ENCODE measurements around the gene COL7A1. TPM values are rescaled to one million over a fixed set of nuclear protein-coding genes. Genes with fewer than 3 reads are reported as not detected.
A peak's percentile ranks its signal among the peaks of the same experiment; 100 is the strongest.

The COL7A1 gene
- polyA plus RNA-seq, 6 donors from 2014 or later = not detected

DNA sequence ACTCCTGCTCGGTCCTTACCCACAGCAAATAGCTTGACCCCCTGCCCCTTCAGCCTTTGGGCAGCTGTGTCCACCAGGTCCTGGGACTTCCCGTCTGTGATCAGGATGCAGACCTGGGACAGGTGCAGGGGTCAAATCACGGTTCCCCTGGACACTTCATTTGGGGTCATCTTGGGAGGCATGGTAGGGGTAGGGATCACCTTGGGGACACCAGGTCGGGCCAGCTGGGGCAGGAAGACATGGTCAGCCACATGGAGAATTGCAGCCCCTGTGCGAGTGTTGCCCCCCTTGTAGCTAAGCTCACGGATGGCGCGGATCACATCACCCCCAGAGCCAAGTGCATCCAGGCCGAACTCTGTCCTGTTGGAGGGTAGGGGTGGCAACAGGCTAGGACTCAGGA is 1.8 kb downstream of the COL7A1 start:
- peaks cover 11 to 72% (median 58%) of the 10 kb centered on the region in 3 donors for H3K27me3 Mint-ChIP-seq
- H3K4me1 Mint-ChIP-seq = peaks cover 10 to 19% (median 13%) of the 10 kb centered on the region in 3 donors
- H3K36me3 Mint-ChIP-seq = no peaks in the 10 kb centered on the region
- H3K4me3 Mint-ChIP-seq = peak overlapping the region in 1 of 8 donors; percentile 67
- H3K9me3 Mint-ChIP-seq = no peaks in the 10 kb centered on the region
- no peak overlapping the region for H3K27ac Mint-ChIP-seq
- no peak for ATAC-seq (ENCODE audit: low read depth in 2 of 2)
- DNase-seq = no peak

DNA sequence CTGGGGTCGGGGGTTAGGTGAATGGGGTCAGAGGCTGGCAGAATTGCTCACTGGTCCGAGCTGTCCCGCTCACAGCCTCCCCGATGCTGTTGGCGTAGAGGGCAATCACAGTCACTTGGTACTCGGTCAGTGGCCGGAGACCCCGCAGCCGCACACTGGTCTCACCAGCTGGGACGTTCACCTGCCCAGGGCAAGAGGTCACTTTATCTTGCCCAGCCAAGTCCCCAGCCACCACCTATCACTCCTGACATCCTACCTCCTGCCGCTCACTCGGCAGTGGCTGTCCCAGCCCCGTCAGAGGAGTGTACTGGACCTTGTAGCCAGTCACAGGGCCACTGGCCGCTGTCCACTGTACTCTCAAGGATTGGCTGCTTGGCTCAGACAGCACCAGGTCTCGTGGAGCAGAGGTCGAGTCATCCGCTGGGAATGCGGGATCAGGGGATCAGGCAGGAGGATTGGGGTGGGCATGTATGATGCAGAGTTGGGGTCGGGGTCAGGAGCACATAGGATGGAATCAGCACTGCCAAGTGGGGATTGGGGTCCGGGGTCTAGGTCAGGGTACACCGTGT is 2.5 kb downstream of the COL7A1 start:
- Mint-ChIP-seq H3K27me3 (peaks cover 14 to 80% (median 65%) of the 10 kb centered on the region in 3 donors), H3K4me1 (peaks cover 10 to 19% (median 13%) of the 10 kb centered on the region in 3 donors), H3K4me3 (no peak overlapping the region), H3K36me3 (no peaks in the 10 kb centered on the region), H3K9me3 (no peaks in the 10 kb centered on the region), H3K27ac (no peak overlapping the region)
- no peak for ATAC-seq (ENCODE audit: low read depth in 2 of 2)
- DNase-seq = no peak

DNA sequence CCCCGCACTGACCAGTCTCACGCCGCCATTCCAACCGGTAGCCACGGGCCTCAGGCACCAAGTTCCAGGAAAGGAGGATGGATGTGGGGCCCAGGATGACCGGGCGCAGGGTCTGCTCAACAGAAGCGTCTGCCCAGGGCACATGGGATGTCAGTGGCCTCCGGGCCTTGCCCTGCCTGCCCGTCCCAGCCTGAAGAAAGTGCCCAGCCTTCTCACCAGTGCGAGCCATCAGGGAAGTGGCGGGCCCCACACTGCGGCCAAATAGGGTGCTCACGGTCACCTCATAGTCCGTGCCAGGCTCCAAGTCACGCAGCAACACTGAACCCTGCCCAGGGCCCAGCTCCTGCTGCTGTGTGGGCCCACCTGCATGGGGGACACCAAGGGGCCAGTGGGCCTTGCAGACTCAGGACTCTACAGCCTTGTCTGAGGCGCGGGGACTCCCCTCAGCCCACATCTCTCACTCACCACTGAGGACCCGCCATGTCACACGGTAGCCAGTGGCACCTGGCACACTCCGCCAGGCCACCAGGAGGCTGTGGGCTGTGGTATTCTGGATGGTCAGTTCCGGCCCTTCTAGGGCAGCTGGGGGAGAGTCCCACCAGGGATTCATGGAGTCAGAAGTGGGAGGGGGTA is 3.1 kb downstream of the COL7A1 start:
- no peak for DNase-seq
- Mint-ChIP-seq H3K9me3 (no peaks in the 10 kb centered on the region), H3K4me1 (peaks cover 6 to 15% (median 13%) of the 10 kb centered on the region in 3 donors), H3K27me3 (peaks cover 14 to 86% (median 71%) of the 10 kb centered on the region in 3 donors), H3K4me3 (no peak overlapping the region), H3K27ac (no peak overlapping the region), H3K36me3 (no peaks in the 10 kb centered on the region)
- no peak for ATAC-seq (ENCODE audit: low read depth in 2 of 2)

DNA sequence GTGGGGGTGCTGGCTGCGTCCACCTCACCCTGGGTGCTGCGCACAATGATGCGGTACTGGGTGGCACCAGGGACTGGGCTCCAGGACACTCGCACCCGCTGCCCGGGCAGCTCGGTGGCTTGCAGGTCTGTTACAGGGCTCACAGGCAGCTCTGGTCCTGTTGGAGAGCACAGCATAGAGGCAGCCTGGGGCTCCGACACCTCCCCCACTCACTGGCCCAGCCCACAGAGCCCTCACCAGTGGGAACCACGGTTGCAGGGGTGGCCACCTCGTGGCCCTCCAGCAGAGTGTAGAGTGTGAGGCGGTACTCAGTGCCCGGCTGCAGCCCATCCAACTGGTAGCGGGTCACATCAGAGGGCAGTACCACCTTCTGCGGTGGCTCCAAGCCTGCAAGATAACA is 3.7 kb downstream of the COL7A1 start:
- no peak for DNase-seq
- Mint-ChIP-seq H3K27ac (no peak overlapping the region), H3K4me1 (peaks cover 6 to 15% (median 13%) of the 10 kb centered on the region in 3 donors), H3K9me3 (no peaks in the 10 kb centered on the region), H3K36me3 (no peaks in the 10 kb centered on the region), H3K27me3 (peaks cover 17 to 89% (median 77%) of the 10 kb centered on the region in 3 donors), H3K4me3 (no peak overlapping the region)
- no peak for ATAC-seq (ENCODE audit: low read depth in 2 of 2)

DNA sequence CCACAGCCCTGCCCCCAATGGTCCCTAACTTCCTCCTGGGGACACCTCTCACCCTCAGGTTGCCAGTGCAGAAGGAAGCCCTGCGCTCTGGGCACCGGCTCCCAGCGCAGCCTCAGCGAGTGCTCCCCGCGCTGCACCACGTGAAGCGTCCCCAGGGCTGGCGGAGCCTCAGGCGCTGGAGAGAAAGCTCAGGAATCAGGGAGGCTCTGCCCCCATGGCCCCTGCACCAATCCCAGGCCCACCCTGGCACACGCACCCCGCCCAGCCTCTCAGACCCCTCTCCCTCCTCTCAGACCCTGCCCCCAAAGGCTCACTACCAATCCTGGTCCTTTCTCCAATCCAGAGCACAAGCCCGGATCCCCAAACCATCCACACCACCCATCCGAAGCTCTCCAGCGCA is 6.9 kb downstream of the COL7A1 start:
- Mint-ChIP-seq H3K36me3 (no peaks in the 10 kb centered on the region), H3K27me3 (peaks cover 13 to 68% (median 63%) of the 10 kb centered on the region in 3 donors), H3K27ac (peak overlapping the region in 1 of 6 donors; percentile 74), H3K9me3 (no peaks in the 10 kb centered on the region), H3K4me3 (no peak overlapping the region), H3K4me1 (no peaks in the 10 kb centered on the region)
- no peak for DNase-seq
- no peak for ATAC-seq (ENCODE audit: low read depth in 2 of 2)

DNA sequence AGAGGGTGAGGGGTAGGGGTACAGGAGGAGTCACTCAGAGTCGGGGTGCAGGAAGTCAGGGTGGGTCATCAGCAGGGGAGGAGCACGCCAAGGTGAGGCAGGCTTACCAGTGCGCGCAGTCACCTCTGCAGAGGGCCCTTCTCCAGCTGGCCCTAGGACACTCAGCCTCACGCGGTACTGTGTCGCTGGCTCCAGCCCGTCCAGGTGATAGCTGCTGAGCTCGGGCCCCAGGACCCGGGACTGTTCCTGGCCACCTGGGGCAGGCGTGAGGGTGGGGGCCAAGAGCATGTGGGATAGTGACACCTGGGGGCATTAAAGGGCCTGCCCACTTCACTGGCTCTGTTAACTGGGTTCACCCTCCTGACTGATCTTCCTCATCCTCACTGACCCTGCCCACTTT is 7.4 kb downstream of the COL7A1 start:
- Mint-ChIP-seq H3K4me1 (no peaks in the 10 kb centered on the region), H3K27me3 (peaks cover 9 to 62% (median 57%) of the 10 kb centered on the region in 3 donors), H3K36me3 (no peaks in the 10 kb centered on the region), H3K27ac (peak overlapping the region in 1 of 6 donors; percentile 36), H3K4me3 (no peak overlapping the region), H3K9me3 (no peaks in the 10 kb centered on the region)
- DNase-seq (no peak), ATAC-seq (ENCODE audit: low read depth in 2 of 2) (no peak)

DNA sequence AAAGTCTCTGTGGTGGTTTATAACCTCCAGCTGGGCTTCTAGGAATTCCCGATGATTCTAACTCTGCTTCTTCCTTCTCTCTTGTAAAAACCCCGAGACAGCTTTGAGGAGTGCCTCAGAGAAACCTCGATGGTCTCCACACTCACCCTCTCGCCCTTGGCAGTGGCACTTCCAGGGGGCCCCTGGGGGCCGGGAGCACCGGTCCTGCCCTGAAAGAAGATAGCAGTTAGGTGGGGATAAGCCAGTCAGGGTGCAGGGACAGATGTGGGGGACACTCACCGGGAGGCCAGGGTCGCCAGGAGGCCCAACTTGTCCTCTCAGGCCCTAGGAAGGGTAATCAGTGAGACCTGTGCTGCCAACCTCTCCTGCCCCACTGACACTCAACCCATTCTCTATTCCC is 9.7 kb downstream of the COL7A1 start:
- H3K36me3 Mint-ChIP-seq = no peaks in the 10 kb centered on the region
- ATAC-seq (ENCODE audit: low read depth in 2 of 2) = no peak
- no peak overlapping the region for H3K27ac Mint-ChIP-seq
- no peaks in the 10 kb centered on the region for H3K4me1 Mint-ChIP-seq
- H3K9me3 Mint-ChIP-seq = no peaks in the 10 kb centered on the region
- no peak for DNase-seq
- H3K27me3 Mint-ChIP-seq = peaks cover 8 to 44% (median 42%) of the 10 kb centered on the region in 3 donors
- no peak overlapping the region for H3K4me3 Mint-ChIP-seq

DNA sequence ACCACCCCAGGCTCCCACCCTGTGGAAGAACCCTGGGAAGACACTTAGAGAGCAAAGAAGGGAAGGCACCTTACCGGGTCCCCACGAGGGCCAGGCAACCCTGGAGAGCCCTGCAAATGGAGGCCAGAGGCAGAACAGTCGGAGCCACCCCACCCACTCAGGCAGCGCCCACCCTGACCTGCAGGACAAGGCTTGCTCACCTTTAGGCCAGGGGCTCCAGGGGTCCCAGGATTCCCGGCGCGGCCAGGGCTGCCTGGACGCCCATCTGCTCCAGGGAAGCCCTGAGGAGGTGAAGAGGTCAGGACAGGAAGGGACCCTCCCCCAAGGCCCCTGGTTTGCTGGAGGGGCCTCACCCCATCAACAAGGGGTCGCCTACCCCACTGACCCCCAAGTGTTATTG is 10.3 kb downstream of the COL7A1 start:
- Mint-ChIP-seq H3K27ac (peak overlapping the region in 1 of 6 donors; percentile 49), H3K4me3 (no peak overlapping the region), H3K27me3 (peaks cover 8 to 39% (median 36%) of the 10 kb centered on the region in 3 donors), H3K9me3 (no peaks in the 10 kb centered on the region), H3K4me1 (no peaks in the 10 kb centered on the region), H3K36me3 (no peaks in the 10 kb centered on the region)
- DNase-seq (no peak), ATAC-seq (ENCODE audit: low read depth in 2 of 2) (no peak)

DNA sequence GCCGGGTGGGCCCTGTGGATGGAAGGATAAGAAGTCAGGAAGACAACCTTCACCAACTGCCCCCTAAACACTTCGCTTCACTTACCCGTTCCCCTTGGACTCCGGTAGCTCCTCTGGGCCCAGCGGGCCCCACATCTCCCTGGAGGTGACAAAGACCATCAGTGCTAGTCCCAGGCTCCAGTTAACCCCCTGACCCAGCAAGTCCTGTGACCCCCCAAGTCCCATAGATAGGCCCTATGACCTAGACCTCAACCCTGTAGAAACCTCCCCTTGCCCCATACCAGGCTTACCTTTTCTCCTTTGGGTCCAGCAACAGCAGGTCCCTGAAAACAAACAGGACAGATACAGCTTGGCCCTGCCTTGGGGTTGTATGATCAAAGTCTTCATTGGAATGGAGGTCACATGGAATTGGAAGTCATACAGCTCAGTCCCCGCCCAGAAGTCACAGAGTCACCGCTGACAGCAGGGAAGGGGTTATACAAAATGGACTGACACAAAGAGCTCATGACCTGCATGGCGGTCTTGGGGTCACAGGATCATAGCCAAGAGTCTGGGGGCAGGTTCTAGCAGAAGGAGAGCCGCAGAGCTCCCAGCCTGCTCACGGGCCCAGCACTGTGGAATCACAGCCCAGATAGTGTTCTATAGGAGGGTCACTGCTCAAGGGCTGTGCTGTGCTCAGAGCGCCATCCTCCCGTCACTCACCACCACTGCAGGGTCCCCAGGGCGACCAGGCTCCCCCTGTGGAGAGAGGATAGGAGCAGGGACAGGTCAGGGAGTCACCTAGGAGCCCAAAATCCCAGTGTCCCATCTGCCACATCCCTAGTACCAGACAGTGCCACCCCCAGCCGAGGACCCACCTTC is 13.3 kb downstream of the COL7A1 start:
- Mint-ChIP-seq H3K4me3 (no peak overlapping the region), H3K27ac (peak overlapping the region in 1 of 6 donors; percentile 29), H3K27me3 (peaks cover 4 to 10% (median 6%) of the 10 kb centered on the region in 3 donors), H3K9me3 (no peaks in the 10 kb centered on the region), H3K4me1 (no peaks in the 10 kb centered on the region), H3K36me3 (no peaks in the 10 kb centered on the region)
- ATAC-seq (ENCODE audit: low read depth in 2 of 2) = no peak
- no peak for DNase-seq

DNA sequence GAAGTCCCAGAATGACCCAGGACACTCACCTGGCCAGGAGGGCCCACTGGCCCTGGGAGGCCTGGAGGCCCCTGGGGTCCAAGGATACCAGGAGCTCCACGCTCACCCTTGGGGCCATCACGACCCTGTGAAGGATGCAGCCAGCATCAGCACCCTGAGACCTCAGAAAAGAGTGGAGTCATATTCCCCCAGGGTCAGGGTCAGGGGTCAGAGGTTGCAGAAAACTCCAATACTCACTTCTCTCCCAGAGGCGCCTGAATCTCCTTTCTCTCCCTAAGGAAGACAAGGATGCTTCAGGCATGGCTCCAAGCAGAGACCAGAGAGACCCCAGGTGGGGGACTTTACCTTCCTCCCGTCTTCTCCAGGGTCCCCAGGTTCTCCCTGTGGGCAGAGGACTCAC is 18.5 kb downstream of the COL7A1 start:
- Mint-ChIP-seq H3K36me3 (no peaks in the 10 kb centered on the region), H3K27me3 (no peaks in the 10 kb centered on the region), H3K9me3 (no peaks in the 10 kb centered on the region), H3K4me3 (no peak overlapping the region), H3K27ac (no peak overlapping the region), H3K4me1 (no peaks in the 10 kb centered on the region)
- ATAC-seq (ENCODE audit: low read depth in 2 of 2) (no peak), DNase-seq (no peak)

DNA sequence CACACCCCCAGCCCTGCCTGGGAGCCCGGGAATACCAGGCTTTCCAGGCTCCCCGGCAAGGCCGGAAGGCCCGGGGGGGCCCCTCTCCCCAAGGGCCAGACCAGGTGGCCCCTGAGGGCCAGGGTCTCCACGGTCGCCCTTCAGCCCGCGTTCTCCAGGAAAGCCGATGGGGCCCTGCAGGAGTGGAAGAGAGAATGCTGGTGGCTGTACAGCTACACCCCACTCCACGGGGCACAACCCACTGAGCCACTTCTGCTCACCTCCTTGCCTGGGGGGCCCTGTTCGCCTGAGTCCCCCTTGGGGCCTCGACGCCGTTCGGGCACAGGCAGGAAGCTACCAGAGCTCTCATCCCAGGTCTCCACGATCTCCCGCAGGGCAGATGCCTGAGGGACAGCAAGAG is 19.8 kb downstream of the COL7A1 start:
- H3K4me1 Mint-ChIP-seq = no peaks in the 10 kb centered on the region
- H3K27me3 Mint-ChIP-seq = no peaks in the 10 kb centered on the region
- no peaks in the 10 kb centered on the region for H3K9me3 Mint-ChIP-seq
- peak overlapping the region in 1 of 6 donors; percentile 31 for H3K27ac Mint-ChIP-seq
- H3K36me3 Mint-ChIP-seq = no peaks in the 10 kb centered on the region
- no peak for DNase-seq
- H3K4me3 Mint-ChIP-seq = no peak overlapping the region
- ATAC-seq (ENCODE audit: low read depth in 2 of 2) = no peak

DNA sequence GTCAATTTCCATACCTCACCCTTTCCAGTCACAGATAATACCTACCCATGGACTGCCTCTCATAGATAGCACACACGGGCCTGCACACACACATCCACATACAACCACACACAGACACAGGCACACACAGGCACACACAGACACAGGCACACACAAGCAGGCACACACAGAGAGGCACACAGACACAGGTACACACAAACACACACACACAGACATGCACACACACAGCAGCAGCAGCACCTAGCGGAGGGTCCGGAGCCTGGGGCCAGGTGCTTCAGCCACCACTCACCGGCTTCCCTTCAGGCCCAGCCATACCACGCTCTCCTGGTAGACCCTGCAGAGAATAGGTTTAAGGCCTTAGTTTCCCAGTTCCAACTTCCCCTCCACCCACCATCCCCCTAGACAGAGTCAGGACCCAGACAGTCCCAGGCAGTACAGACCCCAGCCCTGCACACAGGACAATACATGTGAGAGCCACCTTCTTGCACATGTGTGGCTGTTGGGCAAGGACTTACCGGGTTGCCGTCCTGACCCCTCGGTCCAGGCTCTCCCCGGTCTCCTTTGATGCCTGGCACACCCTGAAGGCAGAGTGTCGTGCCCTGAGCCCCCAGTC is 21.1 kb downstream of the COL7A1 start:
- no peak for ATAC-seq (ENCODE audit: low read depth in 2 of 2)
- Mint-ChIP-seq H3K4me3 (no peak overlapping the region), H3K27me3 (no peaks in the 10 kb centered on the region), H3K36me3 (no peaks in the 10 kb centered on the region), H3K9me3 (no peaks in the 10 kb centered on the region), H3K4me1 (no peaks in the 10 kb centered on the region), H3K27ac (no peak overlapping the region)
- DNase-seq = no peak

DNA sequence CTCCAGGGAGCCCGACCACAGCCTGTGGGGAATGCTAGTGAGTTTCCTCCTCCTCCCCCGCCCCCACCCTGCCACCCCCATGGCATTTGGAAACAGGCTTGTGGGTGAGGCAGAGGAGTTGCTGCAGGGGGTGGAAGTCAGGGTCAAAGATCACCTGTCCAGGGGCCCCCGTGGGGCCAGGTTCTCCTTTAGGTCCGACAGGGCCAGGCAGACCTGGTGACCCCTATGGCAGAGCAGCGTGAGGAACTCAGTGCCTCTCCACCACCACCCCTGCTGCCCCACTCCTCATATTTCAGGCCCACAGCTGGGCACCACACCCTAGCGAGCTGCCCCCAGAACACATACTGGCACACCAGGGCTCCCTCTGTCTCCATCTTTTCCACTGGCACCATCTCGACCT is 22.6 kb downstream of the COL7A1 start:
- no peaks in the 10 kb centered on the region for H3K4me1 Mint-ChIP-seq
- ATAC-seq (ENCODE audit: low read depth in 2 of 2) = no peak
- H3K27me3 Mint-ChIP-seq = no peaks in the 10 kb centered on the region
- no peaks in the 10 kb centered on the region for H3K9me3 Mint-ChIP-seq
- DNase-seq = no peak
- H3K36me3 Mint-ChIP-seq = no peaks in the 10 kb centered on the region
- no peak overlapping the region for H3K4me3 Mint-ChIP-seq
- peak overlapping the region in 2 of 6 donors; percentile 33 to 49 for H3K27ac Mint-ChIP-seq
